PC-3 (cell line): Measurements from ENCODE around the gene KCTD1. TPM values are rescaled to one million over a fixed set of nuclear protein-coding genes. Genes with fewer than 3 reads are reported as not detected.

ENCODE experiments used
- ATAC-seq: fragments of 200-7000 bp; cut with Tn5 transposase; 2 replicates; pipeline ENCODE4 v1.9.1; 2020; ENCODE audit warnings: mild to moderate bottlenecking, moderate library complexity
- BruUV-seq: library from RNA; stranded (reverse); fragments of 400-500 nt; replicated peaks from 2 replicates; lab custom pipeline; 2021; lab: Mats Ljungman, UMichigan
- CTCF ChIA-PET: fragments of 300-600 bp; sonication (Branson Sonifier 250); formaldehyde crosslinking; loops from one replicate; lab custom pipeline; 2022; ENCODE audit warnings: antibody characterized with exemption; lab: Charles Lee
- POLR2A ChIA-PET: fragments of 300-600 bp; sonication (Branson Sonifier 250); formaldehyde crosslinking; loops from one replicate; lab custom pipeline; 2022; ENCODE audit warnings: antibody characterized with exemption; ENCODE audit not compliant: unreplicated experiment; lab: Charles Lee
- DNase-seq: peaks from one replicate; pipeline ENCODE4 v3.0.0-alpha.2; 2015
- H2AFZ ChIP-seq: fragments of 300-600 bp; sonication (generic); 2 replicates; pipeline ENCODE4 v1.6.0; 2016; ENCODE audit warnings: antibody characterized with exemption, low read length
- H3F3A ChIP-seq: fragments of 300-600 bp; sonication (generic); one replicate; pipeline ENCODE4 v1.6.0; 2017; ENCODE audit warnings: antibody characterized with exemption, low read length, control low read depth, mild to moderate bottlenecking; ENCODE audit not compliant: unreplicated experiment
- H3K27ac ChIP-seq: fragments of 300-600 bp; sonication (generic); 2 replicates; pipeline ENCODE4 v1.5.1; 2016; ENCODE audit warnings: mild to moderate bottlenecking, low read length
- H3K27me3 ChIP-seq: fragments of 300-600 bp; sonication (generic); 2 replicates; pipeline ENCODE4 v1.6.1; 2016; ENCODE audit warnings: low read length, mixed read lengths
- H3K36me3 ChIP-seq: fragments of 300-600 bp; sonication (generic); 2 replicates; pipeline ENCODE4 v1.6.1; 2016; ENCODE audit warnings: low read depth, mixed run types, low read length, mixed read lengths
- H3K4me1 ChIP-seq: fragments of 300-600 bp; sonication (generic); 2 replicates; pipeline ENCODE4 v1.5.1; 2016; ENCODE audit warnings: low read length; ENCODE audit not compliant: insufficient read depth
- H3K4me2 ChIP-seq: fragments of 300-600 bp; sonication (generic); 2 replicates; pipeline ENCODE4 v1.6.0; 2016; ENCODE audit warnings: low read length
- H3K4me3 ChIP-seq: fragments of 300-600 bp; sonication (generic); 2 replicates; pipeline ENCODE4 v1.5.1; 2016; ENCODE audit warnings: mild to moderate bottlenecking, low read length, mixed read lengths
- H3K79me2 ChIP-seq: fragments of 300-600 bp; sonication (generic); 2 replicates; pipeline ENCODE4 v1.6.1; 2017; ENCODE audit warnings: low read length, mixed read lengths
- H3K9ac ChIP-seq: fragments of 300-600 bp; sonication (generic); 2 replicates; pipeline ENCODE4 v1.6.0; 2016; ENCODE audit warnings: mild to moderate bottlenecking, low read length
- H3K9me2 ChIP-seq: fragments of 300-600 bp; sonication (generic); replicated peaks from 2 replicates; pipeline ENCODE4 v1.6.1; 2016; ENCODE audit warnings: mixed run types, low read length, mixed read lengths
- H3K9me3 ChIP-seq: fragments of 300-600 bp; sonication (generic); 2 replicates; pipeline ENCODE4 v1.6.1; 2016; ENCODE audit warnings: low read length, mixed read lengths
- H4K20me1 ChIP-seq: fragments of 300-600 bp; sonication (generic); 2 replicates; pipeline ENCODE4 v1.6.1; 2016; ENCODE audit warnings: low read length, mixed read lengths
- EZH2 ChIP-seq: fragments of 300-600 bp; sonication (generic); IDR thresholded peaks from one replicate; pipeline ENCODE4 v1.6.1; 2017; ENCODE audit warnings: antibody characterized with exemption, mild to moderate bottlenecking, low read length; ENCODE audit not compliant: unreplicated experiment
- EZH2phosphoT487 ChIP-seq: fragments of 300-600 bp; sonication (generic); IDR thresholded peaks from 2 replicates; pipeline ENCODE4 v1.6.1; 2018; ENCODE audit warnings: mild to moderate bottlenecking, antibody characterized with exemption, low read length, borderline replicate concordance
- intact Hi-C: fragments of 100-400 bp; cut with micrococcal nuclease; formaldehyde crosslinking; loops from 2 replicates; pipeline ENCODE4 v1.9.0; 2023
- total RNA-seq: library from RNA; depleted of rRNA; stranded (reverse); fragments of >200 nt; gene quantifications from 2 replicates; pipeline ENCODE4 v1.2.3, GENCODE V29; 2014
- TF ChIP-seq, protein P1 (sequence below): fragments of 300-600 bp; sonication (generic); conservative IDR thresholded peaks from 2 replicates; pipeline ENCODE4 v1.5.1; 2017; ENCODE audit warnings: antibody characterized with exemption, low read depth, mild to moderate bottlenecking, low read length

The KCTD1 gene
- total RNA-seq, 1 experiment from 2014 or later, result 15.8 TPM

DNA sequence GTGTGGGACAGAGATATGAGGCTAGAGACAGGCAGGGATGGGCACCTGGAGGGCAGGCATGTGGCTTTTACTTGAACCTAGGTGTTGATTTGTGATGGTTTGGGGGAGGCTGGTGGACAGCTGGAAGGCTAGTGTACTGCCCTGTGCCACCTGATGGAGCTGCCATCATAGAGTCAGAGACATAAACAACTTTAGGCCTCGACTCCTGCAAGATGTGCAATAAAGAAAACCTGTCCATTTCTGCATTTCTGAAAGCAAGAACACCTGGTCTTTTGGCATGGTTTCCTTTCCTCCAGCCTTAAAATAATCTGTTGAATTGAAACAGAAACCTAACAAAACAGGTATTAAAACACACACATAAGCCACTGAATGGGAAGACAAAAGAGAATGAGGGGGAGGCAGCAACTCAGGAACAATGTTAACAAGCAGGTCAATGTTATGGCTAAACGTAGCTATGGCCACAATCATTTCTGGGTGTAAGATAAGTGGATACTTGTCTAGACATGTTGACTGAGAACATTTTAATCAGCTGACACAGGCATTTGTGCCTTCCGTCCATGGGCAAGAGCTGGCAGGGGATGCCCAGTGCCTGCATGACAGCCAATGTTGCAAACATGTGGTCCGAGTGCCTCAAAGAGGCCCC is 87.8 kb downstream of the KCTD1 start:
- no peak overlapping the region for H3K4me3 ChIP-seq
- peaks cover 8% of the 10 kb centered on the region for H3K36me3 ChIP-seq
- H3K9ac ChIP-seq, result no peak overlapping the region
- H3K27me3 ChIP-seq, result no peaks in the 10 kb centered on the region
- no peaks in the 10 kb centered on the region for H4K20me1 ChIP-seq
- H3K79me2 ChIP-seq, result no peaks in the 10 kb centered on the region
- ATAC-seq (no peak), DNase-seq (no peak)
- TF ChIP-seq, protein P1, sequence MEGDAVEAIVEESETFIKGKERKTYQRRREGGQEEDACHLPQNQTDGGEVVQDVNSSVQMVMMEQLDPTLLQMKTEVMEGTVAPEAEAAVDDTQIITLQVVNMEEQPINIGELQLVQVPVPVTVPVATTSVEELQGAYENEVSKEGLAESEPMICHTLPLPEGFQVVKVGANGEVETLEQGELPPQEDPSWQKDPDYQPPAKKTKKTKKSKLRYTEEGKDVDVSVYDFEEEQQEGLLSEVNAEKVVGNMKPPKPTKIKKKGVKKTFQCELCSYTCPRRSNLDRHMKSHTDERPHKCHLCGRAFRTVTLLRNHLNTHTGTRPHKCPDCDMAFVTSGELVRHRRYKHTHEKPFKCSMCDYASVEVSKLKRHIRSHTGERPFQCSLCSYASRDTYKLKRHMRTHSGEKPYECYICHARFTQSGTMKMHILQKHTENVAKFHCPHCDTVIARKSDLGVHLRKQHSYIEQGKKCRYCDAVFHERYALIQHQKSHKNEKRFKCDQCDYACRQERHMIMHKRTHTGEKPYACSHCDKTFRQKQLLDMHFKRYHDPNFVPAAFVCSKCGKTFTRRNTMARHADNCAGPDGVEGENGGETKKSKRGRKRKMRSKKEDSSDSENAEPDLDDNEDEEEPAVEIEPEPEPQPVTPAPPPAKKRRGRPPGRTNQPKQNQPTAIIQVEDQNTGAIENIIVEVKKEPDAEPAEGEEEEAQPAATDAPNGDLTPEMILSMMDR, result no peak
- TF ChIP-seq EZH2 (no peak), EZH2phosphoT487 (no peak)
- ChIA-PET CTCF (interaction anchor here (0.6 kb wide), 1 partner anchor 73 kb away, joined by 3 read pairs; no protein-coding TSS in a partner anchor), POLR2A (no interaction called here)
- no peak overlapping the region for H3K27ac ChIP-seq
- H3K9me2 ChIP-seq, result no peaks in the 10 kb centered on the region
- BruUV-seq, result no TSS peak
- peaks cover 15% of the 10 kb centered on the region for H3K4me1 ChIP-seq
- intact Hi-C loops, result no loop called here
- H2AFZ ChIP-seq, result no peak overlapping the region
- H3K4me2 ChIP-seq, result no peak overlapping the region
- no peaks in the 10 kb centered on the region for H3K9me3 ChIP-seq
- no peaks in the 10 kb centered on the region for H3F3A ChIP-seq

DNA sequence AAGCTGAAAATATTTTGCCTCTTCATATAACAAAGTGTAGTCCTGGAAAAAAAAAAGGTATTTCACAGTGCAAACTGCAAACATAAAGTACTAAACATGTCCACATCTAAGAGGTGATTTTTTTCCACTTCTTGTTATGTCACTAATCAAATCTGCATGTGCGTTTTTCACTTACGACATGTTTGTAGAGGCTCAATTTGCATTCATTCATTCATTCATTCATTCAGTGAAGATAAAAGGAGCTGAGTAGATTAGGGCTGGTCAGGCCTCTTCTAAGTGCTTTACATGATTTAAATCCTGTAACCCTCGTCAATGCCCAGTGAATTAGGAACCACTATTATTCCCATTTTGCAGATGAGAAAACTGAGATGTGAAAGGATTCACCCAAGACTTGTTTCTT is 88.5 kb downstream of the KCTD1 start:
- no peak for ATAC-seq
- CTCF ChIA-PET, result interaction anchor here (0.6 kb wide), 1 partner anchor 73 kb away, joined by 3 read pairs; no protein-coding TSS in a partner anchor
- H3K9ac ChIP-seq, result no peak overlapping the region

More for the DNA sequence above, 88.5 kb downstream of the KCTD1 start:
- H2AFZ ChIP-seq, result no peak overlapping the region
- no peaks in the 10 kb centered on the region for H3F3A ChIP-seq
- no peaks in the 10 kb centered on the region for H3K9me3 ChIP-seq
- intact Hi-C loops, result loop anchor here (10.0 kb wide), 1 partner anchor 155 kb away; no protein-coding TSS in a partner anchor
- no peak overlapping the region for H3K4me3 ChIP-seq
- DNase-seq, result no peak
- peaks cover 15% of the 10 kb centered on the region for H3K4me1 ChIP-seq
- no TSS peak for BruUV-seq
- H3K36me3 ChIP-seq, result peaks cover 11% of the 10 kb centered on the region
- no peak overlapping the region for H3K27ac ChIP-seq
- no peaks in the 10 kb centered on the region for H3K79me2 ChIP-seq
- POLR2A ChIA-PET, result no interaction called here
- H4K20me1 ChIP-seq, result no peaks in the 10 kb centered on the region
- no peak overlapping the region for H3K4me2 ChIP-seq
- TF ChIP-seq EZH2, result no peak
- TF ChIP-seq, protein P1, result no peak
- no peak for TF ChIP-seq EZH2phosphoT487
- no peaks in the 10 kb centered on the region for H3K27me3 ChIP-seq
- H3K9me2 ChIP-seq, result no peaks in the 10 kb centered on the region
